NCI-H1105 (cell line): Measurements from ENCODE around the gene DNASE2B.

Experiments
- DNase-seq: peaks from one replicate; lab custom pipeline; 2025; lab: John Stamatoyannopoulos, UW

DNASE2B gene

GRCh38 chr1:84374991-84375696 is 23.1 kb upstream of the DNASE2B start:
- no peak for DNase-seq

- DNase-seq, result no peak
Observed at GRCh38 chr1:84376000-84376910, 22.0 kb upstream of the DNASE2B start.

GRCh38 chr1:84377480-84378095 is 20.7 kb upstream of the DNASE2B start:
- no peak for DNase-seq

GRCh38 chr1:84379138-84379916 is 19.0 kb upstream of the DNASE2B start:
- no peak for DNase-seq

GRCh38 chr1:84379917-84380180 is 18.4 kb upstream of the DNASE2B start:
- DNase-seq, result no peak

GRCh38 chr1:84382127-84382526 is 16.2 kb upstream of the DNASE2B start:
- no peak for DNase-seq

GRCh38 chr1:84385347-84385746 is 12.9 kb upstream of the DNASE2B start:
- DNase-seq, result no peak

- no peak for DNase-seq
Observed at GRCh38 chr1:84386716-84387479, 11.4 kb upstream of the DNASE2B start.

- no peak for DNase-seq
Observed at GRCh38 chr1:84387480-84388163, 10.7 kb upstream of the DNASE2B start.

- DNase-seq, result no peak
Observed at GRCh38 chr1:84390226-84390625, 8.1 kb upstream of the DNASE2B start.

GRCh38 chr1:84401156-84401555 is 2.9 kb downstream of the DNASE2B start:
- no peak for DNase-seq

GRCh38 chr1:84402060-84402459 is 3.8 kb downstream of the DNASE2B start:
- no peak for DNase-seq

GRCh38 chr1:84402501-84402900 is 4.2 kb downstream of the DNASE2B start:
- no peak for DNase-seq

GRCh38 chr1:84403347-84403746 is 5.1 kb downstream of the DNASE2B start:
- DNase-seq, result no peak

- DNase-seq, result no peak
Observed at GRCh38 chr1:84406346-84406861, 8.1 kb downstream of the DNASE2B start.

GRCh38 chr1:84407524-84407923 is 9.2 kb downstream of the DNASE2B start:
- no peak for DNase-seq

- no peak for DNase-seq
Observed at GRCh38 chr1:84407958-84408422, 9.7 kb downstream of the DNASE2B start.

GRCh38 chr1:84409888-84410287 is 11.6 kb downstream of the DNASE2B start:
- no peak for DNase-seq

- DNase-seq, result no peak
Observed at GRCh38 chr1:84410328-84411095, 12.2 kb downstream of the DNASE2B start.
